HEK293 (cell line): ENCODE results near the gene FAM32A.

ENCODE experiments used
- CTCF ChIP-seq: fragments of 450-650 bp; formaldehyde crosslinking; IDR thresholded peaks from 2 replicates; pipeline ENCODE4 v1.5.1; 2016; ENCODE audit warnings: missing biosample characterization, missing genetic modification characterization
- SALL2 ChIP-seq: fragments of 450-650 bp; formaldehyde crosslinking; IDR thresholded peaks from 2 replicates; pipeline ENCODE4 v1.5.0; 2017; ENCODE audit warnings: missing biosample characterization, mild to moderate bottlenecking, missing genetic modification characterization, borderline replicate concordance
- SETDB1 ChIP-seq: IDR thresholded peaks from one replicate; pipeline ENCODE4 v1.6.1; 2017; ENCODE audit warnings: mild to moderate bottlenecking, low read length, moderate library complexity, mixed read lengths; ENCODE audit not compliant: insufficient read length
- ZNF10 ChIP-seq: fragments of 450-650 bp; formaldehyde crosslinking; IDR thresholded peaks from 2 replicates; pipeline ENCODE4 v1.5.1; 2017; ENCODE audit warnings: missing biosample characterization, missing genetic modification characterization
- ZNF114 ChIP-seq: fragments of 450-650 bp; formaldehyde crosslinking; IDR thresholded peaks from 2 replicates; pipeline ENCODE4 v1.5.0; 2017; ENCODE audit warnings: missing biosample characterization, missing genetic modification characterization
- ZNF133 ChIP-seq: fragments of 450-650 bp; formaldehyde crosslinking; IDR thresholded peaks from 2 replicates; pipeline ENCODE4 v1.5.1; 2016; ENCODE audit warnings: missing biosample characterization, missing genetic modification characterization
- ZNF48 ChIP-seq: fragments of 450-650 bp; formaldehyde crosslinking; IDR thresholded peaks from 2 replicates; pipeline ENCODE4 v1.5.1; 2016; ENCODE audit warnings: missing biosample characterization, missing genetic modification characterization
- ZSCAN5A ChIP-seq: fragments of 450-650 bp; formaldehyde crosslinking; IDR thresholded peaks from 2 replicates; pipeline ENCODE4 v1.5.1; 2016; ENCODE audit warnings: missing biosample characterization, missing genetic modification characterization

GRCh38 chr19:16153582-16154336, 31.5 kb upstream of the FAM32A start:
- TF ChIP-seq ZNF48 (tag by site-specific recombination): no peak
- TF ChIP-seq CTCF (tag by site-specific recombination): no peak
- TF ChIP-seq ZNF114 (tag by site-specific recombination): no peak
- no peak for TF ChIP-seq SETDB1
- no peak for TF ChIP-seq ZNF133
- no peak for TF ChIP-seq ZNF10 (tag by site-specific recombination)
- no peak for TF ChIP-seq SALL2
- no peak for TF ChIP-seq ZSCAN5A
